ENCODE measurements around the gene RGMA.

DNA sequence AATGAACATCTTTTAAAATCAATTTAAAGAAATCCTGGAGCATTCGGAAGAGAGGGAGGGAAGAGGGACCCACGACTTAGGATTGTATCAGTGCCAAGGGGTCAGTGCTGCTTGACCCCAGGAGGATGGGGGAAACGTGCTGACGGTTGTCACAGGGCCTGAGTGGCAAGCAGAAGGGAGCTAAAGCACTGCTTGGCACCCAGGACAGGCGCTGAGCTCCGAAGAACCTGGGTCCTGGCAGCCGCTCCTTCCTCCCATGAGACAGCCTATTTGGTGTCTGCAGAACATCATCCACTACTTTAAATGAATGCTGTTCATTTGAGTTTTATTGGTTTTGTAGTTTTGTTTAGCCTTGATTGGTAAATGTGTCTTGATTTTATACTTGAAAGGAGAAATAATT, 54.5 kb downstream of the RGMA start:
- TF ChIP-seq, protein P1, sequence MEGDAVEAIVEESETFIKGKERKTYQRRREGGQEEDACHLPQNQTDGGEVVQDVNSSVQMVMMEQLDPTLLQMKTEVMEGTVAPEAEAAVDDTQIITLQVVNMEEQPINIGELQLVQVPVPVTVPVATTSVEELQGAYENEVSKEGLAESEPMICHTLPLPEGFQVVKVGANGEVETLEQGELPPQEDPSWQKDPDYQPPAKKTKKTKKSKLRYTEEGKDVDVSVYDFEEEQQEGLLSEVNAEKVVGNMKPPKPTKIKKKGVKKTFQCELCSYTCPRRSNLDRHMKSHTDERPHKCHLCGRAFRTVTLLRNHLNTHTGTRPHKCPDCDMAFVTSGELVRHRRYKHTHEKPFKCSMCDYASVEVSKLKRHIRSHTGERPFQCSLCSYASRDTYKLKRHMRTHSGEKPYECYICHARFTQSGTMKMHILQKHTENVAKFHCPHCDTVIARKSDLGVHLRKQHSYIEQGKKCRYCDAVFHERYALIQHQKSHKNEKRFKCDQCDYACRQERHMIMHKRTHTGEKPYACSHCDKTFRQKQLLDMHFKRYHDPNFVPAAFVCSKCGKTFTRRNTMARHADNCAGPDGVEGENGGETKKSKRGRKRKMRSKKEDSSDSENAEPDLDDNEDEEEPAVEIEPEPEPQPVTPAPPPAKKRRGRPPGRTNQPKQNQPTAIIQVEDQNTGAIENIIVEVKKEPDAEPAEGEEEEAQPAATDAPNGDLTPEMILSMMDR (IDR thresholded peaks at IDR 0.05), result no peak
- TF ChIP-seq EZH2 (IDR thresholded peaks at IDR 0.05; ENCODE audit: borderline replicate concordance, insufficient read depth, low read depth, low read length, poor library complexity, severe bottlenecking), result no peak
